Suprapubic skin (tissue), 3 donors: Measurements from ENCODE around the gene ARID1A.

Experiments
- CTCF ChIP-seq, 2 donors: fragments of 200-600 bp in 1 of 2; fragments of 450-650 bp in 1 of 2; sonication (generic) in 1 of 2; IDR thresholded peaks; one replicate each; pipeline ENCODE4 v1.5.1; 2016 to 2019; ENCODE audit warnings: antibody characterized with exemption in 2 of 2, mild to moderate bottlenecking in 1 of 2, moderate library complexity in 1 of 2
- POLR2A ChIP-seq, 2 donors: fragments of 450-650 bp; IDR thresholded peaks; one replicate each; pipeline ENCODE4 v1.6.1; 2017; ENCODE audit warnings: antibody characterized with exemption in 2 of 2, mild to moderate bottlenecking in 2 of 2, moderate library complexity in 2 of 2

DNA sequence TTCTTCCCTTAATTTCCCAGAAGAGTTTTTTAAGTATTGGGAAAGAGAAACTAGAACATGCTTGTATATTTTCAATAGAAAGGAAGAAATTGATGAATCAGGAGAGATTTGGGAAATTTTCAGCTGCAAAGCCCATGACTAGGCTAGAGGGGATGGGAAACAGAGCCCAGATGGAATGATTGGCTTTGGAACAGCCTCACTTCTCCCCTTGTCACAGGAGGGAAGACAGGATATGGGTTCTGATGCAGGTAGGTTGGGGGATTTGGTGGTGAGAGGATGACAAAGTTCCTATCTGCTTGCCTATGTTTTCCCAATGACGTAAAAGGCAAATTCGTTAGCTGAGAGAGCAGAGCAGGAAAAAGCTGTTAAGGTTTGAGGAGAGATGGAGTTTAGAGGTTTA lies 31.0 kb upstream of the ARID1A start:
- TF ChIP-seq CTCF (IDR thresholded peaks at IDR 0.05) (no peak), POLR2A (IDR thresholded peaks at IDR 0.05) (no peak)
